Vagina (tissue), 2 donors: ENCODE data around the gene CBLN3. TPM values are rescaled to one million over a fixed set of nuclear protein-coding genes. Genes with fewer than 3 reads are reported as not detected.

ENCODE experiments used
- DNase-seq, 2 donors: peaks; one replicate each; pipeline ENCODE4 v3.0.0-alpha.2; 2017; ENCODE audit errors: extremely low spot score in 2 of 2
- H3K27ac ChIP-seq: fragments of 200-600 bp; sonication (generic); one replicate; pipeline ENCODE4 v1.5.1; 2019
- H3K27me3 ChIP-seq: fragments of 200-600 bp; sonication (generic); one replicate; pipeline ENCODE4 v1.5.1; 2019
- H3K36me3 ChIP-seq, 2 donors: fragments of 200-600 bp; sonication (generic); one replicate each; pipeline ENCODE4 v1.5.1; 2017 to 2019
- H3K4me1 ChIP-seq: fragments of 200-600 bp; sonication (generic); one replicate; pipeline ENCODE4 v1.5.1; 2019
- H3K4me3 ChIP-seq, 2 donors: fragments of 200-600 bp; sonication (generic); 1 replicate in 1 of 2; 2 replicates in 1 of 2; pipeline ENCODE4 v1.5.1; 2016 to 2019
- H3K9me3 ChIP-seq: fragments of 200-600 bp; sonication (generic); one replicate; pipeline ENCODE4 v1.5.1; 2019
- POLR2A ChIP-seq, 2 donors: fragments of 450-650 bp; IDR thresholded peaks; one replicate each; pipeline ENCODE4 v1.6.1; 2017; ENCODE audit warnings: antibody characterized with exemption in 2 of 2, mild to moderate bottlenecking in 2 of 2, moderate library complexity in 2 of 2
- POLR2AphosphoS5 ChIP-seq, 2 donors: sonication (generic); formaldehyde crosslinking; IDR thresholded peaks; one replicate each; pipeline ENCODE4 v1.9.0; 2017; ENCODE audit warnings: antibody characterized with exemption in 2 of 2, mild to moderate bottlenecking in 2 of 2, low read depth in 1 of 2; ENCODE audit not compliant: insufficient read depth in 1 of 2
- intact Hi-C: fragments of 100-400 bp; cut with DNase I; formaldehyde crosslinking; loops from one replicate; pipeline ENCODE4 v1.15.1; 2023
- total RNA-seq: library from RNA; depleted of rRNA; stranded (reverse); fragments of >200 nt; gene quantifications from one replicate; pipeline ENCODE4 v1.2.3, GENCODE V29; 2016
- TF ChIP-seq, protein P1 (sequence below), 3 experiments: fragments of 450-650 bp in 2 of 3; fragments of 200-600 bp in 1 of 3; sonication (generic) in 1 of 3; IDR thresholded peaks; one replicate each; pipeline ENCODE4 v1.5.1; 2017 to 2019; ENCODE audit warnings: antibody characterized with exemption in 3 of 3, mild to moderate bottlenecking in 2 of 3, moderate library complexity in 2 of 3

CBLN3 gene
- total RNA-seq, 1 donor from 2014 or later = 1.7 TPM

DNA sequence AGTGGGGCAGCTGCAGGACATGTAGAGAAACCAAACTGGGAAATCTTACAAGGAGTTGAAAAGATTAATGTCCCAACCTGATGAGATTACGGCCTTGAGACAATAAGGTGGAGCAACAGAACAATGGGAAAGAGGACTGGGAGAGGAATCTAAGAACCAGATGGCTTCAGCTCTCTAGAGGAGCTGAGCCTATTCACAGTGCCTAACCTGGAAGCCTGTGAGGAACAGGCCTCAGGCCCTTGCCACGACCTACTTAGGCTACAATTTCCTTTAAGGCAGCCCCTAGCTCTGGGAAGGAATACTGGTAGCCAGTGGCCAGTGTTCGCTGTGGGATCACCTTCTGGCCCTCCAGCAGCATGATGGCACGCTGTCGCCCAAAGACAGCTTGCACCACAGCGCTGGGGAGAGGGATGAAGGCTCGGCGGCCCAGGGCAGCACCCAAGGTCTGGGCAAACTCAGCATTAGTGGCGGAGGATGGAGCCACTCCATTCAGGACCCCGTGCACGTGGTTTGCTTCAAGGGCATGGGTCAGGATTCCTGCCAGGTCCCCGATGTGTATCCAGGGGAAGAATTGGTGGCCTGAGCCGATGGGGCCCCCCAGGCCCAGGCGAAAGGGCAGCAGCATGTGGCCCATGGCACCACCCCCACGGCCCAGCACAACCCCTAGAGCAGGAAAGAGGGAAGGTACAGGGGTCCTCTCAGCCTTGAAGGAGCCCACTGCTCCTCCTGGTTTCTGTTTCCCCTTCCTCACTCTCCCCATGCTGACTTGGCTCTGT is 10.6 kb upstream of the CBLN3 start:
- Histone ChIP-seq H3K36me3 (peaks cover 0 to 43% of the 10 kb centered on the region in 2 donors), H3K4me1 (peaks cover 48% of the 10 kb centered on the region), H3K4me3 (no peak overlapping the region), H3K9me3 (no peaks in the 10 kb centered on the region), H3K27me3 (no peaks in the 10 kb centered on the region), H3K27ac (peak overlapping the region; percentile 97)
- intact Hi-C loops = no loop called here
- TF ChIP-seq POLR2A (IDR thresholded peaks at IDR 0.05) = no peak
- TF ChIP-seq, protein P1, sequence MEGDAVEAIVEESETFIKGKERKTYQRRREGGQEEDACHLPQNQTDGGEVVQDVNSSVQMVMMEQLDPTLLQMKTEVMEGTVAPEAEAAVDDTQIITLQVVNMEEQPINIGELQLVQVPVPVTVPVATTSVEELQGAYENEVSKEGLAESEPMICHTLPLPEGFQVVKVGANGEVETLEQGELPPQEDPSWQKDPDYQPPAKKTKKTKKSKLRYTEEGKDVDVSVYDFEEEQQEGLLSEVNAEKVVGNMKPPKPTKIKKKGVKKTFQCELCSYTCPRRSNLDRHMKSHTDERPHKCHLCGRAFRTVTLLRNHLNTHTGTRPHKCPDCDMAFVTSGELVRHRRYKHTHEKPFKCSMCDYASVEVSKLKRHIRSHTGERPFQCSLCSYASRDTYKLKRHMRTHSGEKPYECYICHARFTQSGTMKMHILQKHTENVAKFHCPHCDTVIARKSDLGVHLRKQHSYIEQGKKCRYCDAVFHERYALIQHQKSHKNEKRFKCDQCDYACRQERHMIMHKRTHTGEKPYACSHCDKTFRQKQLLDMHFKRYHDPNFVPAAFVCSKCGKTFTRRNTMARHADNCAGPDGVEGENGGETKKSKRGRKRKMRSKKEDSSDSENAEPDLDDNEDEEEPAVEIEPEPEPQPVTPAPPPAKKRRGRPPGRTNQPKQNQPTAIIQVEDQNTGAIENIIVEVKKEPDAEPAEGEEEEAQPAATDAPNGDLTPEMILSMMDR (IDR thresholded peaks at IDR 0.05) = no peak
- peak in 1 of 2 donors; percentile 38 for TF ChIP-seq POLR2AphosphoS5 (IDR thresholded peaks at IDR 0.05; ENCODE audit: insufficient read depth in 1 of 2, low read depth in 1 of 2)
- DNase-seq = peak in 1 of 2 donors; percentile 55

DNA sequence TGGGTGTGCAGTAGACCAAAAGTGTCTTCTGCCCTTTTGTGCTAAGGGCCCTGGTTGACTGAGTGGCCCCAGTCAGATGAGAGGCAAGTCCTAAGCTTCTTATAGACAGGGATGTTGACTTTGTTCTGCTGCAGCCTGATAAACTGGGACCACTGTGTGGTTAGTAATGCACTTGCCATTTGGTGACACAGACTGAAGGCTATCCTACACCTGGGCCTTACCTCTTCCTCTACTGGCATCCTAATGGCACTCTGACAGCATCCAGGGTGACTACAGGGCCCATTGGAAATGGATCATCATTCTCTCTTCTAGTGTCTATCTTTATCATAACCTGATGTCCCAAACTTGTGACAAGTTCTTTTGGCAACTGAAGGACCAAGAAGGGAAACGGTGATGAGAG is 9.8 kb upstream of the CBLN3 start:
- no peak for TF ChIP-seq POLR2AphosphoS5 (IDR thresholded peaks at IDR 0.05; ENCODE audit: insufficient read depth in 1 of 2, low read depth in 1 of 2)
- TF ChIP-seq, protein P1 (IDR thresholded peaks at IDR 0.05) = no peak
- no peak for TF ChIP-seq POLR2A (IDR thresholded peaks at IDR 0.05)

DNA sequence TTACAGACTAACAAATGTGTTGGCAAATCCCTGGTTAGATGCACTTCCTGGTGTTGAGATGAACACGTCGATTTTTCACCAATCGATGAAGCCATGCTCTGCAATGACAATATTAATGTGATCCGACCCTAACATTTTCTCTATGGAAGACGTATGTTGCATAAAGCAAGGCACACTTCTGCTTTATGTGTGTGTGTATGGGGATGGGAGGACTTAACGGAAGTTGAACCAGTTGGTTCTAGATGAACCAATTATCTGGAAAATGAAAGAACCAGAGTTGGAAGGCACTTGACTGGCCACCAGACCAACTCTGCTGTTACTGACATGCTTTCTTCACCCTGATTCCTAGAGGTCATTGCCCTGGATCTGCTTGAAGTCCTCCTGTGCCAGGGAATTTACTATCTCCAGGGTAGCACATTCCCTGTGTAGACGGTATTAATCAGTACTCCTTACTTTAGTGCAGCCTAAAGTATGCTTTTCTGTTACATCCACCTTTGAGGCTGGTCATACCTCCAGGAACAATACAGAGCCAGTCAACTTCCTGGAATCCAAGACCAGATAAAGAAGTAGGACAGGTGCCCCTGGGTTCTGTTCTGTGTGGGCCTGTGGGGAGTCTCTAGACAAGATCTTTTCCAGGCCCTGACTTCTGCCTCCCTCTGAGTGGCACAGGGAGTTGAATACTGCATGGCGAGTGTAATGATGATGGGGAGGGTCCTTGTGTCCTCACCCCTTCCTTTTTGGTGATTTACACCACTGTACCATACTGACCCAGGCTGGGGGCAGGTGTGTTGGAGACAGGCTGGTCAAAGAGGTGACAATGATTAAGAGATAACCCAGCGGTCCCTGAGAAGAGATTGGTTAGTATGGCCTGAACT is 9.0 kb upstream of the CBLN3 start:
- no peak overlapping the region for H3K27ac ChIP-seq
- intact Hi-C loops = no loop called here

More for the DNA sequence above, 9.8 kb upstream of the CBLN3 start:
- H3K4me3 ChIP-seq = no peak overlapping the region
- intact Hi-C loops = no loop called here
- DNase-seq = peak in 1 of 2 donors; percentile 55
- no peak overlapping the region for H3K27ac ChIP-seq
- H3K36me3 ChIP-seq = peaks cover 0 to 43% of the 10 kb centered on the region in 2 donors
- H3K9me3 ChIP-seq = no peaks in the 10 kb centered on the region
- no peaks in the 10 kb centered on the region for H3K27me3 ChIP-seq
- H3K4me1 ChIP-seq = peaks cover 48% of the 10 kb centered on the region

DNA sequence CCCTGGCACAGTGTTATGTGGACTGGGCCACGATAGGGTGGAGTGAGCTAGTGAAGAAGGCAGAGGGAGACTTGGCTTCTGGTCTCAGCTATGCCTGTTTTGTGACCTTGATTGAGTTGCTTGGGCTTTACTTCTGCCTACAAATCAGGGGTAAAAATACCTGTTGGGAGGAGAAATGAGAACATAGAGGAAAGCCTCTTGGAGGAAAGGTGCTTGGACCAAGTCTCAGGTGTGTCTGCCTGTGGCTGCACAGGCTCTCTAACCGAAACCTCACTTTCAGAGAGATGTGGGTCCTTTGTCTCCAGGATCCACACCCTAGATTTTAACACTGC is 8.2 kb upstream of the CBLN3 start:
- Histone ChIP-seq H3K27ac (peak overlapping the region; percentile 67), H3K36me3 (peaks cover 0 to 55% of the 10 kb centered on the region in 2 donors), H3K4me1 (peaks cover 56% of the 10 kb centered on the region), H3K27me3 (no peaks in the 10 kb centered on the region), H3K9me3 (no peaks in the 10 kb centered on the region), H3K4me3 (no peak overlapping the region)
- TF ChIP-seq POLR2A (IDR thresholded peaks at IDR 0.05) (no peak), POLR2AphosphoS5 (IDR thresholded peaks at IDR 0.05; ENCODE audit: insufficient read depth in 1 of 2, low read depth in 1 of 2) (no peak)
- TF ChIP-seq, protein P1 (IDR thresholded peaks at IDR 0.05) = no peak
- no peak for DNase-seq
- intact Hi-C loops = no loop called here

More for the DNA sequence above, 9.0 kb upstream of the CBLN3 start:
- Histone ChIP-seq H3K36me3 (peaks cover 0 to 48% of the 10 kb centered on the region in 2 donors), H3K4me3 (no peak overlapping the region), H3K4me1 (peaks cover 49% of the 10 kb centered on the region), H3K9me3 (no peaks in the 10 kb centered on the region), H3K27me3 (no peaks in the 10 kb centered on the region)
- TF ChIP-seq, protein P1 (IDR thresholded peaks at IDR 0.05) = no peak
- no peak for TF ChIP-seq POLR2AphosphoS5 (IDR thresholded peaks at IDR 0.05; ENCODE audit: insufficient read depth in 1 of 2, low read depth in 1 of 2)
- no peak for TF ChIP-seq POLR2A (IDR thresholded peaks at IDR 0.05)
- DNase-seq = peak in 1 of 2 donors; percentile 28
